Measurements from ENCODE around the gene RBMS2. TPM values are rescaled to one million over a fixed set of nuclear protein-coding genes. Genes with fewer than 3 reads are reported as not detected.

The RBMS2 gene
- total RNA-seq, 1 donor from 2014 or later = 10.2 TPM

- no peaks in the 10 kb centered on the region for H3K36me3 Mint-ChIP-seq (ENCODE audit: unreplicated experiment)
- TF ChIP-seq CTCF (IDR thresholded peaks at IDR 0.05; ENCODE audit: partially characterized antibody, unreplicated experiment) = no peak
- DNase-seq = no peak
- H3K27ac Mint-ChIP-seq (ENCODE audit: unreplicated experiment) = no peak overlapping the region
- no peaks in the 10 kb centered on the region for H3K27me3 Mint-ChIP-seq (ENCODE audit: unreplicated experiment)
- no peaks in the 10 kb centered on the region for H3K4me1 Mint-ChIP-seq (ENCODE audit: low read depth, unreplicated experiment)
- H3K9me3 Mint-ChIP-seq (ENCODE audit: unreplicated experiment) = no peaks in the 10 kb centered on the region
- no peak overlapping the region for H3K4me3 Mint-ChIP-seq (ENCODE audit: unreplicated experiment)
Measured at GRCh38 chr12:56537546-56537945, 15.9 kb downstream of the RBMS2 start.

- no peaks in the 10 kb centered on the region for H3K36me3 Mint-ChIP-seq (ENCODE audit: unreplicated experiment)
- H3K4me1 Mint-ChIP-seq (ENCODE audit: low read depth, unreplicated experiment) = no peaks in the 10 kb centered on the region
- no peak for TF ChIP-seq CTCF (IDR thresholded peaks at IDR 0.05; ENCODE audit: partially characterized antibody, unreplicated experiment)
- H3K9me3 Mint-ChIP-seq (ENCODE audit: unreplicated experiment) = no peaks in the 10 kb centered on the region
- no peak for DNase-seq
- H3K4me3 Mint-ChIP-seq (ENCODE audit: unreplicated experiment) = no peak overlapping the region
- H3K27ac Mint-ChIP-seq (ENCODE audit: unreplicated experiment) = peak overlapping the region; percentile 39
- H3K27me3 Mint-ChIP-seq (ENCODE audit: unreplicated experiment) = no peaks in the 10 kb centered on the region
Measured at GRCh38 chr12:56541631-56542030, 20.0 kb downstream of the RBMS2 start.

- DNase-seq = no peak
- no peak overlapping the region for H3K4me3 Mint-ChIP-seq (ENCODE audit: unreplicated experiment)
- no peaks in the 10 kb centered on the region for H3K9me3 Mint-ChIP-seq (ENCODE audit: unreplicated experiment)
- no peaks in the 10 kb centered on the region for H3K27me3 Mint-ChIP-seq (ENCODE audit: unreplicated experiment)
- no peak overlapping the region for H3K27ac Mint-ChIP-seq (ENCODE audit: unreplicated experiment)
- no peaks in the 10 kb centered on the region for H3K4me1 Mint-ChIP-seq (ENCODE audit: low read depth, unreplicated experiment)
- no peaks in the 10 kb centered on the region for H3K36me3 Mint-ChIP-seq (ENCODE audit: unreplicated experiment)
- TF ChIP-seq CTCF (IDR thresholded peaks at IDR 0.05; ENCODE audit: partially characterized antibody, unreplicated experiment) = no peak
Measured at GRCh38 chr12:56542164-56542563, 20.5 kb downstream of the RBMS2 start.

- Mint-ChIP-seq H3K27ac (ENCODE audit: unreplicated experiment) (no peak overlapping the region), H3K4me3 (ENCODE audit: unreplicated experiment) (no peak overlapping the region)
- DNase-seq = no peak
Measured at GRCh38 chr12:56545023-56545604, 23.5 kb downstream of the RBMS2 start.

More at GRCh38 chr12:56545023-56545604, 23.5 kb downstream of the RBMS2 start:
- H3K36me3 Mint-ChIP-seq (ENCODE audit: unreplicated experiment) = no peaks in the 10 kb centered on the region
- H3K4me1 Mint-ChIP-seq (ENCODE audit: low read depth, unreplicated experiment) = no peaks in the 10 kb centered on the region
- H3K27me3 Mint-ChIP-seq (ENCODE audit: unreplicated experiment) = no peaks in the 10 kb centered on the region
- TF ChIP-seq CTCF (IDR thresholded peaks at IDR 0.05; ENCODE audit: partially characterized antibody, unreplicated experiment) = no peak
- H3K9me3 Mint-ChIP-seq (ENCODE audit: unreplicated experiment) = no peaks in the 10 kb centered on the region

Measured in glutamatergic neuron (in vitro differentiated cells).